NCI-H524 (cell line): ENCODE measurements around the gene TMIGD1.
"Not testable (repeated sequence)": the region's sequence is repeated elsewhere in the genome, so short reads cannot be mapped to it uniquely, and the experiment has no call there.

Experiments used
- DNase-seq, 2 experiments: peaks; one replicate each; lab custom pipeline; 2025; lab: John Stamatoyannopoulos, UW

Gene TMIGD1

GRCh38 chr17:30358055-30358760 lies 24.4 kb upstream of the TMIGD1 start:
- no peak for DNase-seq

- DNase-seq: no peak
Measured at GRCh38 chr17:30357476-30357875, 23.6 kb upstream of the TMIGD1 start.

GRCh38 chr17:30354701-30355100 lies 20.8 kb upstream of the TMIGD1 start:
- DNase-seq: no peak

GRCh38 chr17:30352240-30352814 lies 18.5 kb upstream of the TMIGD1 start:
- no peak for DNase-seq

- no peak for DNase-seq
Measured at GRCh38 chr17:30351735-30352134, 17.9 kb upstream of the TMIGD1 start.

- not testable (repeated sequence) for DNase-seq
Measured at GRCh38 chr17:30351263-30351662, 17.4 kb upstream of the TMIGD1 start.

- no peak for DNase-seq
Measured at GRCh38 chr17:30349252-30349651, 15.4 kb upstream of the TMIGD1 start.

GRCh38 chr17:30347488-30347887 lies 13.6 kb upstream of the TMIGD1 start:
- DNase-seq: no peak

- DNase-seq: no peak
Measured at GRCh38 chr17:30346221-30346795, 12.5 kb upstream of the TMIGD1 start.

- DNase-seq: no peak
Measured at GRCh38 chr17:30345527-30346075, 11.7 kb upstream of the TMIGD1 start.

GRCh38 chr17:30345089-30345433 lies 11.2 kb upstream of the TMIGD1 start:
- no peak for DNase-seq

- DNase-seq: no peak
Measured at GRCh38 chr17:30344283-30345088, 10.6 kb upstream of the TMIGD1 start.

- no peak for DNase-seq
Measured at GRCh38 chr17:30343796-30344195, 9.9 kb upstream of the TMIGD1 start.

GRCh38 chr17:30343244-30343643 lies 9.4 kb upstream of the TMIGD1 start:
- not testable (repeated sequence) for DNase-seq

GRCh38 chr17:30341703-30342249 lies 7.9 kb upstream of the TMIGD1 start:
- no peak for DNase-seq

- no peak for DNase-seq
Measured at GRCh38 chr17:30340801-30341356, 7.0 kb upstream of the TMIGD1 start.

- DNase-seq: no peak
Measured at GRCh38 chr17:30339086-30339485, 5.2 kb upstream of the TMIGD1 start.

GRCh38 chr17:30337393-30337999 lies 3.6 kb upstream of the TMIGD1 start:
- no peak for DNase-seq

- DNase-seq: peak; percentile 72 to 89
Measured at GRCh38 chr17:30336369-30337171, 2.7 kb upstream of the TMIGD1 start.

- no peak for DNase-seq
Measured at GRCh38 chr17:30334421-30334820, 564 bp upstream of the TMIGD1 start.
